DLD1 (cell line): Measurements from ENCODE around the gene GALNT16.
"Not testable (repeated sequence)": the region's sequence is repeated elsewhere in the genome, so short reads cannot be mapped to it uniquely, and the experiment has no call there.

ENCODE experiments used
- in situ Hi-C: cut with HindIII; loops from 2 replicates; pipeline ENCODE4 v1.10.0; 2017; ENCODE audit warnings: low sequenced_read_pairs

GALNT16 gene

GRCh38 chr14:69284170-69284569, 24.2 kb downstream of the GALNT16 start:
- in situ Hi-C loops = no loop called here

- in situ Hi-C loops = no loop called here
Observed at GRCh38 chr14:69285661-69286255, 25.8 kb downstream of the GALNT16 start.

GRCh38 chr14:69287098-69288010, 27.4 kb downstream of the GALNT16 start:
- in situ Hi-C loops = no loop called here

GRCh38 chr14:69288011-69288771, 28.2 kb downstream of the GALNT16 start:
- in situ Hi-C loops = no loop called here

GRCh38 chr14:69288956-69289705, 29.2 kb downstream of the GALNT16 start:
- in situ Hi-C loops = no loop called here

- in situ Hi-C loops = no loop called here
Observed at GRCh38 chr14:69289811-69290520, 30.0 kb downstream of the GALNT16 start.

- in situ Hi-C loops = not testable (repeated sequence)
Observed at GRCh38 chr14:69290881-69291280, 30.9 kb downstream of the GALNT16 start.

GRCh38 chr14:69291396-69291795, 31.4 kb downstream of the GALNT16 start:
- in situ Hi-C loops = no loop called here

GRCh38 chr14:69291891-69292561, 32.1 kb downstream of the GALNT16 start:
- in situ Hi-C loops = no loop called here

GRCh38 chr14:69298131-69299071, 38.4 kb downstream of the GALNT16 start:
- in situ Hi-C loops = no loop called here

GRCh38 chr14:69299286-69300035, 39.5 kb downstream of the GALNT16 start:
- in situ Hi-C loops = no loop called here

- in situ Hi-C loops = no loop called here
Observed at GRCh38 chr14:69300601-69301221, 40.8 kb downstream of the GALNT16 start.

GRCh38 chr14:69303086-69303485, 43.1 kb downstream of the GALNT16 start:
- in situ Hi-C loops = no loop called here

GRCh38 chr14:69312608-69313007, 52.6 kb downstream of the GALNT16 start:
- in situ Hi-C loops = no loop called here

GRCh38 chr14:69313176-69313575, 53.2 kb downstream of the GALNT16 start:
- in situ Hi-C loops = no loop called here

- in situ Hi-C loops = no loop called here
Observed at GRCh38 chr14:69314327-69314726, 54.4 kb downstream of the GALNT16 start.

GRCh38 chr14:69315301-69315700, 55.3 kb downstream of the GALNT16 start:
- in situ Hi-C loops = no loop called here
